ENCODE data around the gene RPGR. TPM values are rescaled to one million over a fixed set of nuclear protein-coding genes. Genes with fewer than 3 reads are reported as not detected.

RPGR gene
- total RNA-seq, 1 experiment from 2014 or later, result 10.4 TPM

- no peak overlapping the region for H3K9ac ChIP-seq (ENCODE audit: low read length)
- no peaks in the 10 kb centered on the region for H3K27me3 ChIP-seq (ENCODE audit: insufficient read depth, low read length)
- H3K4me1 ChIP-seq (ENCODE audit: control insufficient read depth in 1 of 2, insufficient read depth in 2 of 2, low read length in 2 of 2), result peaks cover 0 to under 1% of the 10 kb centered on the region in 2 experiments; a peak in 1 of 4 replicates
- ChIA-PET CTCF (no interaction called here), RAD21 (ENCODE audit: low non-redundant PET in 1 of 2, low total read pairs in 2 of 2, uncharacterized antibody in 2 of 2, unreplicated experiment in 2 of 2) (no interaction called here), POLR2A (no interaction called here)
- no peaks in the 10 kb centered on the region for H4K20me1 ChIP-seq (ENCODE audit: insufficient read depth)
- ATAC-seq (no peak), DNase-seq (ENCODE audit: low read depth, low spot score) (no peak)
- H3K27ac ChIP-seq (ENCODE audit: low read depth, low read length), result no peak overlapping the region
- no peaks in the 10 kb centered on the region for H3K9me2 ChIP-seq (ENCODE audit: insufficient read depth)
- H3K79me2 ChIP-seq (ENCODE audit: insufficient read depth, low read length), result no peaks in the 10 kb centered on the region
- H2AFZ ChIP-seq (ENCODE audit: low read depth, low read length, poor library complexity, severe bottlenecking), result no peak overlapping the region
- H3K36me3 ChIP-seq (ENCODE audit: control insufficient read depth in 1 of 2, insufficient read depth in 2 of 2, low read length in 2 of 2), result no peaks in the 10 kb centered on the region
- BruUV-seq (replicated peaks), result no TSS peak
- H3K4me2 ChIP-seq (ENCODE audit: low read length), result no peak overlapping the region
- no peaks in the 10 kb centered on the region for H3K9me3 ChIP-seq (ENCODE audit: control insufficient read depth in 1 of 2, insufficient read depth in 1 of 2, low read depth in 1 of 2, low read length in 2 of 2)
- intact Hi-C loops (cut with micrococcal nuclease), result no loop called here
- TF ChIP-seq SP1 (IDR thresholded peaks at IDR 0.05; ENCODE audit: low read depth), result no peak
- no peak for TF ChIP-seq FOSL1 (IDR thresholded peaks at IDR 0.05; ENCODE audit: low read depth)
- TF ChIP-seq EZH2phosphoT487 (IDR thresholded peaks at IDR 0.05; ENCODE audit: borderline replicate concordance), result no peak
- TF ChIP-seq RAD21 (IDR thresholded peaks at IDR 0.05; ENCODE audit: low read depth), result no peak
- no peak for TF ChIP-seq TCF7L2 (IDR thresholded peaks at IDR 0.05; ENCODE audit: borderline replicate concordance, extremely low read depth, insufficient read depth, insufficient read length)
- no peak for TF ChIP-seq ATF3 (IDR thresholded peaks at IDR 0.05)
- no peak for TF ChIP-seq SRF (IDR thresholded peaks at IDR 0.05; ENCODE audit: low read depth)
- no peak for TF ChIP-seq ZNF274 (IDR thresholded peaks at IDR 0.05; ENCODE audit: low read depth, low read length)
- TF ChIP-seq CBX3 (IDR thresholded peaks at IDR 0.05; ENCODE audit: low read depth), result no peak
- TF ChIP-seq JUND (IDR thresholded peaks at IDR 0.05), result no peak
- no peak for TF ChIP-seq CTCF (IDR thresholded peaks at IDR 0.05 in 2 of 3, conservative IDR thresholded peaks at IDR 0.05 in 1 of 3; ENCODE audit: borderline replicate concordance in 1 of 3, insufficient read depth in 1 of 3, low read depth in 2 of 3, low read length in 2 of 3)
- no peak for TF ChIP-seq EGR1 (IDR thresholded peaks at IDR 0.05; ENCODE audit: low read depth)
- no peak overlapping the region for H3K4me3 ChIP-seq (replicated peaks in 1 of 2; ENCODE audit: low read depth in 1 of 2, low read length in 2 of 2)
Observed at GRCh38 chrX:38318606-38319005, 8.7 kb downstream of the RPGR start.
